ENCODE measurements around the gene GTPBP1.

Gene GTPBP1

DNA sequence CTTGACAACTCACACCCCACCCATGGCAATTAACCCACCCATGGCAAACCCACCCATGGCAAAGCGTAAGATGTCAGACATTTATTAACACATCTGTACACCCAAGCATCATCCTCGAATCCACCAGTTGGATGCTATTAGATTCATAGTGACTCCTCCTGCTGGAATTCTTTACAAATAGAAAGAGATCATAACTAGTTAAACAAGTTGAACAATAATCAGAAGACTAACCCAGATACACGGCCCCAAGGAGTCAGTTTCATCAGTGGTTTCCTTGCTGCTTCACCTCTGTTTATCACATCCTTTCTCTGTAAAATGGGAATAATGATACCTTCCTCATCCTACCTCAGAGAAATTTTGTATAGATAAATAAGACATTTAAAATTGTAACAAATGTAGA is 5.1 kb downstream of the GTPBP1 start:
- Mint-ChIP-seq H3K36me3 (ENCODE audit: low read depth) (peaks cover 39% of the 10 kb centered on the region), H3K27me3 (ENCODE audit: low read depth) (no peaks in the 10 kb centered on the region), H3K27ac (no peak overlapping the region), H3K4me3 (no peak overlapping the region), H3K9me3 (no peaks in the 10 kb centered on the region), H3K4me1 (ENCODE audit: low read depth) (peaks cover 67% of the 10 kb centered on the region)

- Mint-ChIP-seq H3K36me3 (ENCODE audit: low read depth) (peaks cover 44% of the 10 kb centered on the region), H3K4me3 (no peak overlapping the region), H3K27ac (peak overlapping the region; percentile 67), H3K4me1 (ENCODE audit: low read depth) (peaks cover 55% of the 10 kb centered on the region), H3K9me3 (no peaks in the 10 kb centered on the region), H3K27me3 (ENCODE audit: low read depth) (no peaks in the 10 kb centered on the region)
Observed at GRCh38 chr22:38712486-38713207, 6.9 kb downstream of the GTPBP1 start.

- peaks cover 46% of the 10 kb centered on the region for H3K4me1 Mint-ChIP-seq (ENCODE audit: low read depth)
- H3K36me3 Mint-ChIP-seq (ENCODE audit: low read depth): peaks cover 43% of the 10 kb centered on the region
- H3K4me3 Mint-ChIP-seq: no peak overlapping the region
- no peaks in the 10 kb centered on the region for H3K9me3 Mint-ChIP-seq
- no peaks in the 10 kb centered on the region for H3K27me3 Mint-ChIP-seq (ENCODE audit: low read depth)
- H3K27ac Mint-ChIP-seq: peak overlapping the region; percentile 67
Observed at GRCh38 chr22:38713921-38714320, 8.2 kb downstream of the GTPBP1 start.

GRCh38 chr22:38715176-38715764 is 9.5 kb downstream of the GTPBP1 start:
- H3K9me3 Mint-ChIP-seq: no peaks in the 10 kb centered on the region
- no peaks in the 10 kb centered on the region for H3K27me3 Mint-ChIP-seq (ENCODE audit: low read depth)
- H3K4me3 Mint-ChIP-seq: no peak overlapping the region
- peak overlapping the region; percentile 8 for H3K27ac Mint-ChIP-seq
- peaks cover 43% of the 10 kb centered on the region for H3K36me3 Mint-ChIP-seq (ENCODE audit: low read depth)
- peaks cover 39% of the 10 kb centered on the region for H3K4me1 Mint-ChIP-seq (ENCODE audit: low read depth)

GRCh38 chr22:38715852-38716251 is 10.1 kb downstream of the GTPBP1 start:
- Mint-ChIP-seq H3K36me3 (ENCODE audit: low read depth) (peaks cover 40% of the 10 kb centered on the region), H3K4me1 (ENCODE audit: low read depth) (peaks cover 34% of the 10 kb centered on the region), H3K27ac (no peak overlapping the region), H3K9me3 (no peaks in the 10 kb centered on the region), H3K27me3 (ENCODE audit: low read depth) (no peaks in the 10 kb centered on the region), H3K4me3 (no peak overlapping the region)

GRCh38 chr22:38716271-38716670 is 10.5 kb downstream of the GTPBP1 start:
- H3K36me3 Mint-ChIP-seq (ENCODE audit: low read depth): peaks cover 39% of the 10 kb centered on the region
- H3K4me1 Mint-ChIP-seq (ENCODE audit: low read depth): peaks cover 31% of the 10 kb centered on the region
- H3K27ac Mint-ChIP-seq: no peak overlapping the region

DNA sequence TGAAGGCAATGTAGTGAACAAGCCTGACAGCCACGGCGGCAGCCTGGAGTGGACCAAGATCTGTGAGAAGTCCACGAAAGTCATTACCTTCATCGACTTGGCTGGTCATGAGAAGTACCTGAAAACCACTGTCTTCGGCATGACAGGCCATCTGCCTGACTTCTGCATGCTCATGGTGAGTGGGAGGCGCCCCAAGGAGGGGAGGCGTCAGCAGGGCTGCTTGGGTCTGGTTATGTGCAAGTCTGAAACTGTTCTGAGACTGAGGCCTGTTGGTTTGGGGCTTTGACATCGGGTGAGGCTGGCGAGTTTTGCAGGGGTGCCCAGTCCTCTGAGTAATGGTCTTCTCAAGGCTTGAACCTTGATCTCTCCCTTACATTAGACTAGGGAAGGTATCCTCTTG is 11.1 kb downstream of the GTPBP1 start:
- H3K27me3 Mint-ChIP-seq (ENCODE audit: low read depth): no peaks in the 10 kb centered on the region
- no peak overlapping the region for H3K4me3 Mint-ChIP-seq
- H3K27ac Mint-ChIP-seq: no peak overlapping the region
- peaks cover 42% of the 10 kb centered on the region for H3K36me3 Mint-ChIP-seq (ENCODE audit: low read depth)
- no peaks in the 10 kb centered on the region for H3K9me3 Mint-ChIP-seq
- peaks cover 34% of the 10 kb centered on the region for H3K4me1 Mint-ChIP-seq (ENCODE audit: low read depth)

More at GRCh38 chr22:38716271-38716670, 10.5 kb downstream of the GTPBP1 start:
- no peak overlapping the region for H3K4me3 Mint-ChIP-seq
- H3K9me3 Mint-ChIP-seq: no peaks in the 10 kb centered on the region
- H3K27me3 Mint-ChIP-seq (ENCODE audit: low read depth): no peaks in the 10 kb centered on the region

GRCh38 chr22:38717244-38717643 is 11.5 kb downstream of the GTPBP1 start:
- Mint-ChIP-seq H3K9me3 (no peaks in the 10 kb centered on the region), H3K4me3 (no peak overlapping the region), H3K36me3 (ENCODE audit: low read depth) (peaks cover 44% of the 10 kb centered on the region), H3K4me1 (ENCODE audit: low read depth) (peaks cover 31% of the 10 kb centered on the region), H3K27me3 (ENCODE audit: low read depth) (no peaks in the 10 kb centered on the region), H3K27ac (no peak overlapping the region)

GRCh38 chr22:38718414-38718813 is 12.7 kb downstream of the GTPBP1 start:
- Mint-ChIP-seq H3K9me3 (no peaks in the 10 kb centered on the region), H3K4me1 (ENCODE audit: low read depth) (peaks cover 22% of the 10 kb centered on the region), H3K36me3 (ENCODE audit: low read depth) (peaks cover 43% of the 10 kb centered on the region), H3K27me3 (ENCODE audit: low read depth) (no peaks in the 10 kb centered on the region), H3K4me3 (no peak overlapping the region), H3K27ac (no peak overlapping the region)

- no peak overlapping the region for H3K4me3 Mint-ChIP-seq
- no peaks in the 10 kb centered on the region for H3K9me3 Mint-ChIP-seq
- no peak overlapping the region for H3K27ac Mint-ChIP-seq
- no peaks in the 10 kb centered on the region for H3K27me3 Mint-ChIP-seq (ENCODE audit: low read depth)
- peaks cover 16% of the 10 kb centered on the region for H3K4me1 Mint-ChIP-seq (ENCODE audit: low read depth)
- H3K36me3 Mint-ChIP-seq (ENCODE audit: low read depth): peaks cover 47% of the 10 kb centered on the region
Observed at GRCh38 chr22:38719196-38719595, 13.5 kb downstream of the GTPBP1 start.

DNA sequence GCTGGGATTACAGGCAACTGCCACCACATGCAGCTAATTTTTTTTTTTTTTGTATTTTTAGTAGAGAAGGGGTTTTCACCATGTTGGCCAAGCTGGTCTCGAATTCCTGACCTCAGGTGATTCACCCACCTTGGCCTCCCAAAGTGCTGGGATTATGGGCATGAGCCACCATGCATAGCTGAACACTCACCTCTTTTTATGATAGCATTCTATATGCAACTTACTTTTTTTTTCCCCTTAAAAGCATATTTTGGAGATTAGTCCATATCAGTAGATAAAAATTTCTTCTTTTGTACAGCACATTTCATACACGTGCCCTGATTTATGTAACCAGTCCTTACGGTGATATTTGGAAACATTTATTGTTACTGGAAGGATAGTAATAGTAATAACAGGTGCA is 14.6 kb downstream of the GTPBP1 start:
- Mint-ChIP-seq H3K4me3 (no peak overlapping the region), H3K27me3 (ENCODE audit: low read depth) (no peaks in the 10 kb centered on the region), H3K27ac (no peak overlapping the region), H3K36me3 (ENCODE audit: low read depth) (peaks cover 47% of the 10 kb centered on the region), H3K9me3 (no peaks in the 10 kb centered on the region), H3K4me1 (ENCODE audit: low read depth) (peaks cover 7% of the 10 kb centered on the region)

DNA sequence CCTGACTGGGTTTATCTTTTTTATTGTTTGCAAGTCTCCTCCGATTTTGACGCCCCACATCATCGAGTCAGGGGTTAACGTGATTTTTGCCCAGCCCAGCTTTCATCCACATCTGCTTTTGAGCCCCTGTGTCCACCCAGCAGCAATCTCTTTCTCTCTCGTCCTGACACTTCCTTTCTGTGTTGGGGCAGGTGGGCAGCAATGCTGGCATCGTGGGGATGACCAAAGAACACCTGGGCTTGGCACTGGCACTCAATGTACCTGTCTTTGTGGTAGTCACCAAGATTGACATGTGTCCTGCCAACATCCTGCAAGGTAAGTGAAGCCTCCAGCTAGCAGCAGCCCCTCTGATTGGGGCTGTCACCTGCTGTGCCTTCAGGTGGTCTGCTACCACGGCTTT is 15.8 kb downstream of the GTPBP1 start:
- Mint-ChIP-seq H3K4me1 (ENCODE audit: low read depth) (peaks cover 6% of the 10 kb centered on the region), H3K4me3 (no peak overlapping the region), H3K9me3 (no peaks in the 10 kb centered on the region), H3K36me3 (ENCODE audit: low read depth) (peaks cover 48% of the 10 kb centered on the region), H3K27me3 (ENCODE audit: low read depth) (no peaks in the 10 kb centered on the region), H3K27ac (no peak overlapping the region)

DNA sequence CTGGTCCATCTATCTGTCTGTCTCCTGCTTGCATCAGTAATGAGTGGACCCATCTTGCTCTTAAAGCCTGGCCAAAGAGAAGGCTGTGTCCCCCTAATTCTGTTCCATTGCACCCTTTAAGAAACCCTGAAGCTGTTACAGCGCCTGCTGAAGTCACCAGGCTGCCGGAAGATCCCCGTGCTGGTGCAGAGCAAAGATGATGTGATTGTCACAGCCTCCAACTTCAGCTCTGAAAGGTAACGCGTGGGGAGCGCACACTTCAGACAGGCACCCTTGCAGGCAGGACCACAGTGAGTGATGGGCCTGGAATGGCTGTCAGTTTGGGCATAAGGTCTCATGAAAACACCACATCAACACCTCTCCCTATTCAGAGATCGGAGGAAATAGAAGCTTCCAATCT is 18.4 kb downstream of the GTPBP1 start:
- H3K9me3 Mint-ChIP-seq: no peaks in the 10 kb centered on the region

DNA sequence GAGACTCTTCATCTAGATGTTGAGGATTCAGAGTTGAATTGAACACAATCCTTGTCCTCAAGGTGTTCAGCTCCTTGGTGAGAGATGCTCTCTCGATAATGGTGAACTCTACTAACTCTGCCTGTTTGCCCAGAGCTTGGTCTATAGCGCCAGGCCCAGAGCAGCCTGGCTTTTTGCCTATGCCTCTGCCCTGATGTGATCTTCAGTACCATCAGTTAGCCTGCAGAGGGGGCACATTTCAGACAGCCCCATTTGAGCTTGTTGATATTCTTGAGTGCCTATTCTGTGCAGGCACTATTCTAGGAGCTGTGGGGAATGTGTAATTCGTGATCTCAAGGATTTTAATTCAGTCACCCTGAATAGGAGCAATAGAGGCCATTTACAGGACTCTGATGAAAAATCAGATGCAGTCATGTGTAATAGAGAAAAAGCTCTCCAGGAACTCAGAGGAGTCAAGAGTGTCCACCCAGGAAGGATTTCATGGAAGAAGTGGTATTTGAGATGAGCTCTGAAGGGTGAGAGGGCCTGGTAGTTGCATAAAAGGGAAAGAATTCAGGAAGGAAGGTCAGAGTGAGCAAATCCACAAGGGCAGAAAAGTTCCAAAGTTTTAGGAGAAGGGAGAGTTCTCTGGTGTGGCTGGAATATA is 19.3 kb downstream of the GTPBP1 start:
- Mint-ChIP-seq H3K4me1 (ENCODE audit: low read depth) (peaks cover 4% of the 10 kb centered on the region), H3K4me3 (no peak overlapping the region), H3K36me3 (ENCODE audit: low read depth) (peaks cover 58% of the 10 kb centered on the region), H3K27me3 (ENCODE audit: low read depth) (no peaks in the 10 kb centered on the region), H3K27ac (peak overlapping the region; percentile 12), H3K9me3 (no peaks in the 10 kb centered on the region)

More for the DNA sequence above, 18.4 kb downstream of the GTPBP1 start:
- Mint-ChIP-seq H3K27me3 (ENCODE audit: low read depth) (no peaks in the 10 kb centered on the region), H3K4me1 (ENCODE audit: low read depth) (peaks cover 4% of the 10 kb centered on the region), H3K27ac (no peak overlapping the region), H3K4me3 (no peak overlapping the region), H3K36me3 (ENCODE audit: low read depth) (peaks cover 55% of the 10 kb centered on the region)
